HG03039 (cell line): ENCODE results near the gene ADGRA1.
"Not testable (repeated sequence)": the region's sequence is repeated elsewhere in the genome, so short reads cannot be mapped to it uniquely, and the experiment has no call there.

Source experiments
- ATAC-seq: cut with Tn5 transposase; IDR thresholded peaks from one replicate; pipeline ENCODE4 v1.9.1; 2021; ENCODE audit warnings: mild to moderate bottlenecking, moderate library complexity; ENCODE audit not compliant: unreplicated experiment

ADGRA1 gene, protein sequence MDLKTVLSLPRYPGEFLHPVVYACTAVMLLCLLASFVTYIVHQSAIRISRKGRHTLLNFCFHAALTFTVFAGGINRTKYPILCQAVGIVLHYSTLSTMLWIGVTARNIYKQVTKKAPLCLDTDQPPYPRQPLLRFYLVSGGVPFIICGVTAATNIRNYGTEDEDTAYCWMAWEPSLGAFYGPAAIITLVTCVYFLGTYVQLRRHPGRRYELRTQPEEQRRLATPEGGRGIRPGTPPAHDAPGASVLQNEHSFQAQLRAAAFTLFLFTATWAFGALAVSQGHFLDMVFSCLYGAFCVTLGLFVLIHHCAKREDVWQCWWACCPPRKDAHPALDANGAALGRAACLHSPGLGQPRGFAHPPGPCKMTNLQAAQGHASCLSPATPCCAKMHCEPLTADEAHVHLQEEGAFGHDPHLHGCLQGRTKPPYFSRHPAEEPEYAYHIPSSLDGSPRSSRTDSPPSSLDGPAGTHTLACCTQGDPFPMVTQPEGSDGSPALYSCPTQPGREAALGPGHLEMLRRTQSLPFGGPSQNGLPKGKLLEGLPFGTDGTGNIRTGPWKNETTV

DNA sequence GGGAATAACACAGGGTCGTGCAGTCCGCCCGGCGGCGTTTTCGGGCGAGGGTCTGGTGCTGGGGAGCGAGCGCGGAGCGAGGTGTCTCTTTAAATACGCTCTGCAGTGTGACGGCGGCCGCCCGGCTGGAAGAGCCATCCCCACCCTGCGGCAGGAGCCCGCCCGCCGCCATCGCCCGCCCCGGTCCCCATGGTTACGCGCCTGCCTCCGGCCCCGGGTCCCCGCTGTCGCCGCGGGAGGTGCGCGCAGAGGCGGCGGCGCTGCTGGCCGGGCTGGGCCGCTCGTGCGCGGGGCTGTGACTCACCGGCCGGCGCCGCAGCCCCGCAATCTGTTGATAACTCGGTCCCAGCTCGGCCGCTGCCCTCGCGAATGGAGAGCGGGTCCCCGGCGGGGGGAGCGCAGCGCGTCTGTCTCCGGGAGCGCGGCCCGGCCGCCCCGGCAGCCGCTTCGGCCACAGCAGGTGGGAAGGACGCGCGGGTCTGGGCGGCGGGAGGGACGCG, at the start of gene ADGRA1:
Gene ADGRA1, plus strand, starts transcription at position 246 of the 500 bp plus-strand sequence. CDS start 986 bp downstream, outside the sequence.
- ATAC-seq: no peak

- ATAC-seq: no peak
Observed at GRCh38 chr10:133038036-133038823, 49.5 kb upstream of the ADGRA1 start.

DNA sequence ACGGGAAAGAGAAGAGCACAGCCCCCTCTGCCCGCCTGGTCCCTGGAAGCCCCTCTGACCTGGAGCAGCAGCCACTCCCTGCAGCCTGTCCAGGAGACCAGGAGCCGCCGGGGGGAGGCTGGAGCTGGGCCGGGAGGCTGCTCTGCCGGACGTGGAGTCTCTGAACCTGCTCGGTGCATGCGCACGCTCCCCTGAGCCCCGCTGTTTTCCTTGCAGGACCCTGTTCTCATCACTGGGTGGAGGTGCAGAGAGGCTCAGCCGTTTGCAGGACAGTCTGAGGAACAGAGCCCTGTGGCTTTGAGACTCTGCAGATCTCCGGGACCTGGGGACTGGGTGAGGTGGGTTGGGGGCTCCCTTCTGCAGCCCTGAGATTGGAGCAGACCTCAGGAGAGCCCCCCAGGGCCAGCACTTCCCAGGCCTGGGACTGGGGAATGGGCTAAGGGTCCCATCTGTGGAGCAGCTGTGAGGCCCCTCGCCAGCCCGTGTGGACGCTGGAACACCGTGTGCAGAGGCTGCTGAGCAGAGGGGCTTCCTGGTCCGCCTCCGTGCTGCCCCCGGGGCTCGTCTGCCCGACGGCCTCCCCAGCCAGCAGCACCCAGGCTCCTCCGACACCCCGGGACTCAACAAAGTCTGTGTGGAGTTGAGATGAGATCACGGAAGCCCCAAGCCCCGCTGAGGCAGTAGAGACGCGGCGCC, 48.5 kb upstream of the ADGRA1 start:
- no peak for ATAC-seq

DNA sequence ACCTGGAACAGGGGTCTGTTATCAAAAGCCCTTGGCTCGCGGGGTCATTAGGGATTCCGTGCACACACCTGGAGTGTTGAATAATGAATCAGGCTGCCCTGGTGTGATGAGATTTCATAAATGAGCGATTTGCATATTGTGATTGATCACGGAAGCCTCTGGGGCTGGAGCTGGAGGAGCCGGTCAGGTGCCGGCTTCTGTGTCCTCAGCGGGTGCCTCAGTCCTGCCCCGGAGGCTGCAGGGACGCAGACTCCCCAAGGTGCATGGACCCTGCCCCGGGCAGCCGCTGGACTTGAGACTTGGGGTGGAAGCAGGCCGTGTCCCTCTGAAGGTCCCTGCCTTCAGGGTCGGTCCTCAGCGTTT, 47.9 kb upstream of the ADGRA1 start:
- no peak for ATAC-seq

DNA sequence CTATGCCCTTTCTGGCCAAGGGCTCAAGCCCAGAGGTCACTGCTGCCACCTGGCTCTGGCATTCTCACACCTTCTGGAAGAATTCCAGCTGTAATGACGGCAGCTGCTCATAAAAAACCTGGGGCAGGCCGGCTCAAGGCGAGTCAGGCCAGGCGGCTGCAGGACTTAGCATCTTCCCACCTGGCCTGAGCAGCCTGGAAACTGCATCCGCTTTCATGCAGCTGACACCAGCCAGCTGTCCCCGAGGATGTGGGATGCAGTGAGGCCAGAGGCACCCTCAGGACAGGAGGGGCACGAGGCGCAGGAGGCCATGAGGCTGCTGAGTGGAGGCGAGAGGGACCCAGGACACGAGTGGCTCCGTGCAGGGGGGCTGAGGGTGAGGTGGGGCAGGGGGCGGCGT, 47.5 kb upstream of the ADGRA1 start:
- no peak for ATAC-seq

DNA sequence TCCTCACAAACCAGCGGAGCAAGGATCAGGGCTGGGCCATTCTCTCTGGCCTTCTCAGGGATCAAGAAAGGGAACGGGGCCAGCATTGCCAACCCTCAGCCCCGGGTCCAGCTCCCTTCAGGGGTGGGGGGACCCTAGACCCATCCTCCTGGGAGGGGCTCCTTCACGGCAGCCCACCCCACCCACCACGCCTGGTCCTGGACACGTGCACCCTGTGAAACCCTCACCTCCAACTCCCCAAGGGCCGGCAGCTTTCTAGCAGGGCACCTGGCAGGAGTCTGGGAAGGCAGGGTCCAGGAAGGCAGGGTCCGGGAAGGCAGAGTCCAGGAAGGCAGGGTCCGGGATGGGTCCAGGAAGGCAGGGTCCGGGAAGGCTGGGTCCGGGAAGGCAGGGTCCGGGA, 46.6 kb upstream of the ADGRA1 start:
- ATAC-seq: no peak

GRCh38 chr10:133042061-133042460, 45.7 kb upstream of the ADGRA1 start:
- no peak for ATAC-seq

- ATAC-seq: no peak
Observed at GRCh38 chr10:133042816-133043215, 44.9 kb upstream of the ADGRA1 start.

DNA sequence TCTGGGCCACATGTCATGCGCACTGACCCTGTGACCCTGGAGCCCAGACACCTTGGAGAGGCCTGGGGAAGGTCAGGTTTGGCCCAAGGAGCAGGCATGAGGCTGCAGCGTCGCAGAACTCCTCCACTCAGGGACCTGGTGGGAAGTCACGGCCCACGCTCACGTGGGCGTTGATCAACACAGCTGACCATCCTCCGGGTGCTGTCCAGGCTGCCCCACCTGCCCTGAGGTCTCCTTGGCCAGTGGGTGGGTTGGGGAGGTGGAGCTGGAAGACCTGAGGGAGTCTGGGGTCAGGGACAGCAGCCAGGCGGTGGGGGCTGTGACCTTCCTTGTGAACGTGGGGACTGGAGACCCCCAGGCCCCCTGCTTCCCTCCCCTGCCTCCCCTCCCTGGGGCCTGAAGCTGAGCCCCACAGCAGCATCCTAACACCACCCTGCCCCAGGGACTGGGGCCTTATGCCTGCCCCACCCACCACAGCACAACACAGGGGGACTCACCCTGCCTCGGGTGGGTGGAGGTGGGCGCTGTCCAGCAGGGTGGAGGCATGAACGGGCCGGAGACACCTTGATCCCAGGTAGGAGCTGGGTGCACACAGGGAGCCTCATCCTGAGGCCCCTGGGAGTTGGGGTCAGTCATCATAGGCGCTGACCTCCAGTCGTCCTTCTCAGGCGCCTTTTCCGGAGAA, 44.0 kb upstream of the ADGRA1 start:
- no peak for ATAC-seq

DNA sequence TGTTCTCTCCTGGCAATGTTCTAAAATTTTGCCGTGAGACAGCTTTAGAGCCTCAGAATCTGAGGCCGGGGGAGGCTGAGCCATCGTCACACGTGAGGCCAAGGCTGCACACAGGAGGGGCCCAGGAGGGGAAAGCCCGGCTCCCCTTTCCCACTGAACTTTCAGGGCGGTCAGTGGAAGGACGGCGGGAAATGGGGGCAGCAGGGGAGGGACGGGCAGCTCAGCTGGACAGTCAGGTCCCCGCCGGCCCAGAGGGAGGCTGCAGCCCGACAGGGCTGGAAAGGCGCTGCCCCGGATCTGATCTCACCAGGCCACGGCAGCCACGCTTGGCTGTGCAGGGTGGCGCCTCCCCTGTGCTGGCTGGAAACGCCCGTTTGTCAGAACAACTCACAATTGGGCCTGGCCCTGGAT, 43.3 kb upstream of the ADGRA1 start:
- no peak for ATAC-seq

- ATAC-seq: no peak
Observed at GRCh38 chr10:133045556-133046389, 42.0 kb upstream of the ADGRA1 start.

- no peak for ATAC-seq
Observed at GRCh38 chr10:133046390-133046765, 41.3 kb upstream of the ADGRA1 start.

DNA sequence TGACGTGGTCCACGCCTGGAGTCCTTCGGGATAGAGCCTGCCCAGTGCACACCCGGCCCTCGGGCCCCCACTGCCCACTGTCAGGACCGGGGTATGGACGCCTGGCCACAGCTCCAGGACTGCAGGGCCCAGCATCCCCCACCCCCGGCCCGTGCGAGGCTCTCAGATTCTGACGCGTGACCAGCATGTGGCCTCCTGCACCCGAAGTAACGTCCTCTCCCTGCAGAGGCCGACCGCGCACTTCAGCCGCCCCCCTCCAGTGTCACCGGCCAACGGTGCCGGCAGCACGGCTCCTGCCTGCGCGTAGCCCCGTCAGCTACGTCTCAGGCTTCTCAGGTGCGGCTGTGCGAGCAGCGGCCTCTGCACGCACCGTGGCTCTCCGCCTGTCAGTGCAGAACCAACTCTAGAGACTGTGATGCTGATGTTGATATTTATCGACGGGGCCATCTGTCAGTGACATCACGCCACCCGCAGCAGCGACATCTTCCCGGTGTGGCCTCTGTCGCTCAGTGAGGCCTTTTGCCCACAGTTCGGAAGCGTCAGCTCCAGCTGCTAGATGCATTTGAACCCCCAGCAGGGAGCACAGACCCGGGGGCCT, 40.1 kb upstream of the ADGRA1 start:
- ATAC-seq: no peak

- ATAC-seq: no peak
Observed at GRCh38 chr10:133048266-133048665, 39.5 kb upstream of the ADGRA1 start.

GRCh38 chr10:133048926-133049325, 38.8 kb upstream of the ADGRA1 start:
- no peak for ATAC-seq

GRCh38 chr10:133049639-133050038, 38.1 kb upstream of the ADGRA1 start:
- no peak for ATAC-seq

DNA sequence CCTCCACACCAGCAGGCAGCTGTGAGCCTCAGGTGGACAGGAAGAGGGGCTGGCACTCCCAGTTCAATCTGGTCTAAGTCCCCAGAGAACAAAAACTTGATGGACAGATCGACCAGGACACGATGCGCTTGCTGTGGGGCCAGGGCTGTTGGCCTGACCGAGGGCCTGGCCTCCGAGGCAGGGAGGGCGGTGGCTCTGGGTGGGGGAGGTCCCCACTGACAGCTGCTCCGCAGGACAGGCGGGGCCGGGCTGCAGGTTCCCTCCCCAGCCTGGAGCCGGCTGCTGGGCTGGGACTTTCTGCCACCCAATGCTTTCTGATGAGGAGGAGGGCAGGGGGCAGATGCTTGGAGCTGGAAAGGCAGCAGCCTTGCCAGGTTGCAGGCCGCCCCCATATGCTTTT, 37.4 kb upstream of the ADGRA1 start:
- ATAC-seq: no peak

DNA sequence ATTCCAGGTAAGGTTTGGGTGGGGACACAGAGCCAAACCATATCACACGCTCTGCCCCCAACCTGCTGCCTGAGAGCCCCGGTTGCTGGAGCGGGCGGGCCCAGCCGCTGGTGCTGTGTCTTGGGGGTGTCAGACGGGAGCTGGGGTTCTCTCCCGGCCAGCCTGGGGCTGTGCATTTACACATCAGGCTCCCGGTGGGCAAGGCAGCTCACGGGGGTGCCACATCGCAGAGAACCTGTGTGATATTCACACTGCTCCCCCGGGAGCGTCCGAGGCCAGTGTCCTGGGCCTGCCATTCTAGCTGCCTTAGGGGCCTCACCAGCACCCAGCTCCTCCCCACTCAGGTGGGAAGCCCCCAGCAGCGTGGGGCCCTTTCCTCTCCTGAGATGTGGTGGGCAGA, 35.6 kb upstream of the ADGRA1 start:
- ATAC-seq: no peak

DNA sequence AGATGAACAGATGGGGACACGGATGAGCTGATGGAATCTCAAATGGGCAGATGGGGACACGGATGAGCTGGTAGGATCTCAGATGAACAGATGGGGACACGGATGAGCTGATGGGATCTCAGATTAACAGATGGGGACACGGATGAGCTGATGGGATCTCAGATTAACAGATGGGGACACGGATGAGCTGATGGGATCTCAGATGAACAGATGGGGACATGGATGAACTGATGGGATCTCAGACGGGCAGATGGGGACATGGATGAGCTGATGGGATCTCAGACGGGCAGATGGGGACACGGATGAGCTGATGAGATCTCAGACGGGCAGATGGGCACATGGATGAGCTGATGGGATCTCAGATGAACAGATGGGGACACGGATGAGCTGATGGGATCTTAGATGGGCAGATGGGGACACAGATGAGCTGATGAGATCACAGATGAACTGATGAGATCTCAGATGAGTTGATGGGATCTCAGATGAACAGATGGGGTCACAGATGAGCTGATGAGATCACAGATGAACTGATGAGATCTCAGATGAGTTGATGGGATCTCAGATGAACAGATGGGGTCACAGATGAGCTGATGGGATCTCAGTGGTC, 34.1 kb upstream of the ADGRA1 start:
- not testable (repeated sequence) for ATAC-seq
